ENCODE results near the gene BCO2.

DNA sequence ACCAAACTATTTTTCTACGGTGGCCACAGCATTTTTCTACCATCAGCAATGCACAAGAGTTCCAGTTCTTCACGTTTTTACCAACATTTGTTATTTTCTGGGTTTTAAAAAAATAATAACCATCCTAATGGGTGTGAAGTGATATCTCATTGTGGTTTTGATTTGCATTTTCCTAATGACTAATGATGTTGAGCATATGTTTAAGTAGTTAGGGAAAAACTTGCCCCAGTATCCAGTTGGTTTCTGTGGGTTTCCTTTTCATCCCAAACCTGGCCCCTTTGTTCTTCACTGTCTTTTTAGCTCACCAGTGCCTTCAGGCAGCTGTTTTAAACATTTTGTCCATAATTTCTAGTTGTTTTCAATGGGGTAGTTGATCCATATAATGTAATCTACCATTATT is 36.2 kb downstream of the BCO2 start:
- no peak for TF ChIP-seq POLR2AphosphoS5 (IDR thresholded peaks at IDR 0.05; ENCODE audit: low read depth, low read length)
- TF ChIP-seq SIN3A (IDR thresholded peaks at IDR 0.05; ENCODE audit: borderline replicate concordance, insufficient read depth, low read length): no peak
- TF ChIP-seq, protein P1, sequence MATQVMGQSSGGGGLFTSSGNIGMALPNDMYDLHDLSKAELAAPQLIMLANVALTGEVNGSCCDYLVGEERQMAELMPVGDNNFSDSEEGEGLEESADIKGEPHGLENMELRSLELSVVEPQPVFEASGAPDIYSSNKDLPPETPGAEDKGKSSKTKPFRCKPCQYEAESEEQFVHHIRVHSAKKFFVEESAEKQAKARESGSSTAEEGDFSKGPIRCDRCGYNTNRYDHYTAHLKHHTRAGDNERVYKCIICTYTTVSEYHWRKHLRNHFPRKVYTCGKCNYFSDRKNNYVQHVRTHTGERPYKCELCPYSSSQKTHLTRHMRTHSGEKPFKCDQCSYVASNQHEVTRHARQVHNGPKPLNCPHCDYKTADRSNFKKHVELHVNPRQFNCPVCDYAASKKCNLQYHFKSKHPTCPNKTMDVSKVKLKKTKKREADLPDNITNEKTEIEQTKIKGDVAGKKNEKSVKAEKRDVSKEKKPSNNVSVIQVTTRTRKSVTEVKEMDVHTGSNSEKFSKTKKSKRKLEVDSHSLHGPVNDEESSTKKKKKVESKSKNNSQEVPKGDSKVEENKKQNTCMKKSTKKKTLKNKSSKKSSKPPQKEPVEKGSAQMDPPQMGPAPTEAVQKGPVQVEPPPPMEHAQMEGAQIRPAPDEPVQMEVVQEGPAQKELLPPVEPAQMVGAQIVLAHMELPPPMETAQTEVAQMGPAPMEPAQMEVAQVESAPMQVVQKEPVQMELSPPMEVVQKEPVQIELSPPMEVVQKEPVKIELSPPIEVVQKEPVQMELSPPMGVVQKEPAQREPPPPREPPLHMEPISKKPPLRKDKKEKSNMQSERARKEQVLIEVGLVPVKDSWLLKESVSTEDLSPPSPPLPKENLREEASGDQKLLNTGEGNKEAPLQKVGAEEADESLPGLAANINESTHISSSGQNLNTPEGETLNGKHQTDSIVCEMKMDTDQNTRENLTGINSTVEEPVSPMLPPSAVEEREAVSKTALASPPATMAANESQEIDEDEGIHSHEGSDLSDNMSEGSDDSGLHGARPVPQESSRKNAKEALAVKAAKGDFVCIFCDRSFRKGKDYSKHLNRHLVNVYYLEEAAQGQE (IDR thresholded peaks at IDR 0.05; ENCODE audit: insufficient read depth in 1 of 2, low read depth in 2 of 2, low read length in 2 of 2): no peak
- no peak for TF ChIP-seq TAF1 (IDR thresholded peaks at IDR 0.05; ENCODE audit: borderline replicate concordance, insufficient read depth, low read length)

Measured in PFSK-1 (cell line).